HL-60 (cell line): Measurements from ENCODE around the gene TPCN2.

Experiments used
- DNase-seq, 2 experiments: peaks; one replicate each; pipeline ENCODE4 v3.0.0-alpha.2; 2010 to 2020; ENCODE audit warnings: low read depth in 1 of 2, low spot score in 1 of 2
- H3K27ac ChIP-seq: fragments of 250-450 bp; sonication (Bioruptor Pico); replicated peaks from 2 replicates; pipeline ENCODE4 v1.5.1; 2020; ENCODE audit warnings: mild to moderate bottlenecking, moderate library complexity
- H3K27me3 ChIP-seq: fragments of 250-450 bp; sonication (Bioruptor Pico); 2 replicates; pipeline ENCODE4 v1.5.1; 2021; ENCODE audit warnings: mild to moderate bottlenecking, moderate library complexity; ENCODE audit not compliant: insufficient read depth, poor library complexity, severe bottlenecking
- H3K4me3 ChIP-seq: replicated peaks from 2 replicates; pipeline ENCODE4 v1.5.1; 2011; ENCODE audit warnings: mild to moderate bottlenecking, control low read depth, low read length; ENCODE audit not compliant: insufficient read depth
- GABPA ChIP-seq: IDR thresholded peaks from 2 replicates; pipeline ENCODE4 v1.6.1; 2012; ENCODE audit warnings: low read depth
- POLR2AphosphoS5 ChIP-seq: IDR thresholded peaks from 2 replicates; pipeline ENCODE4 v1.6.1; 2012; ENCODE audit warnings: low read depth
- SPI1 ChIP-seq: IDR thresholded peaks from 2 replicates; pipeline ENCODE4 v1.6.1; 2012; ENCODE audit warnings: low read depth, mild to moderate bottlenecking, borderline replicate concordance
- TF ChIP-seq, protein P1 (sequence below): IDR thresholded peaks from 2 replicates; pipeline ENCODE4 v1.6.1; 2012; ENCODE audit warnings: low read depth; ENCODE audit not compliant: insufficient replicate concordance
- TF ChIP-seq, protein P2 (sequence below): IDR thresholded peaks from one replicate; pipeline ENCODE4 v1.5.1; 2011; ENCODE audit warnings: low read length, control low read depth, inconsistent platforms; ENCODE audit not compliant: insufficient read depth

Gene TPCN2

DNA sequence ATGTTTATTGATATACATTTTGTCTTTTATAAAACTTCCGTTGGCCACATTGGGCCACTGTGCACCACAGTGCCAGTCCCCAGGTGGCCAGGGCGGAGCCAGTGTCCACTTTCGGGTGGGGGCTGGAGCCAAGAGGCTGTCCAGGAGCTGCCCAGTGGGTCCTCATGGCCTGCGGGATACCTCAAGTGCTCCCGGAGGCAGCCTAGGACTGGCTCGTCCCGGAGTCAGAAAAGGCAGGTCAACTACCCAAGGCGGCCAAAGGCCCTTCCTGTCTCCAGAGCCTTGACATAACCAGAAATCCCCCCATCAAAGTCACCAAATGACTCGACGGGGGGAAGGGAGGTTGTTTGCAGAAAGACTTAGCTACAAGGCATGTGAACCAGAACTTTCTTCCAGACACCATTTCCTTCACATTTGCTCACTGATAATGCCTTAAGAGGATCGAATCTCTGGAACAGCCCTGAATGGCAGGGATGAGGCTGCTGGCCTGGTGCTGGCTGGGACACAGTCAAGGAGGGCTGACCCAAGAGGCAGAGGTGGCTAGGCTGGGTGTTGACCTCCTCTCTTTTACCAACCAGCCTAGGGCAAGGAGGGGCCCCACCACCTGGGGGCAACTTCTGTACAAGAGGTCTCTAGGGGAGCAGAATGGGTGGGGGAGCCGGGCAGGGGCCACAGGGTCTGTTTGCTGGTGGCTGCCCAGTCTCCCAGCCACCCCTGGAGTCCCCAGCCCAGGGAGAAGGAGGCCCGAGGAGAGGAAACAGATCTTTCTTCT is 44.1 kb upstream of the TPCN2 start:
- no peak for DNase-seq
- TF ChIP-seq GABPA: no peak
- TF ChIP-seq, protein P1, sequence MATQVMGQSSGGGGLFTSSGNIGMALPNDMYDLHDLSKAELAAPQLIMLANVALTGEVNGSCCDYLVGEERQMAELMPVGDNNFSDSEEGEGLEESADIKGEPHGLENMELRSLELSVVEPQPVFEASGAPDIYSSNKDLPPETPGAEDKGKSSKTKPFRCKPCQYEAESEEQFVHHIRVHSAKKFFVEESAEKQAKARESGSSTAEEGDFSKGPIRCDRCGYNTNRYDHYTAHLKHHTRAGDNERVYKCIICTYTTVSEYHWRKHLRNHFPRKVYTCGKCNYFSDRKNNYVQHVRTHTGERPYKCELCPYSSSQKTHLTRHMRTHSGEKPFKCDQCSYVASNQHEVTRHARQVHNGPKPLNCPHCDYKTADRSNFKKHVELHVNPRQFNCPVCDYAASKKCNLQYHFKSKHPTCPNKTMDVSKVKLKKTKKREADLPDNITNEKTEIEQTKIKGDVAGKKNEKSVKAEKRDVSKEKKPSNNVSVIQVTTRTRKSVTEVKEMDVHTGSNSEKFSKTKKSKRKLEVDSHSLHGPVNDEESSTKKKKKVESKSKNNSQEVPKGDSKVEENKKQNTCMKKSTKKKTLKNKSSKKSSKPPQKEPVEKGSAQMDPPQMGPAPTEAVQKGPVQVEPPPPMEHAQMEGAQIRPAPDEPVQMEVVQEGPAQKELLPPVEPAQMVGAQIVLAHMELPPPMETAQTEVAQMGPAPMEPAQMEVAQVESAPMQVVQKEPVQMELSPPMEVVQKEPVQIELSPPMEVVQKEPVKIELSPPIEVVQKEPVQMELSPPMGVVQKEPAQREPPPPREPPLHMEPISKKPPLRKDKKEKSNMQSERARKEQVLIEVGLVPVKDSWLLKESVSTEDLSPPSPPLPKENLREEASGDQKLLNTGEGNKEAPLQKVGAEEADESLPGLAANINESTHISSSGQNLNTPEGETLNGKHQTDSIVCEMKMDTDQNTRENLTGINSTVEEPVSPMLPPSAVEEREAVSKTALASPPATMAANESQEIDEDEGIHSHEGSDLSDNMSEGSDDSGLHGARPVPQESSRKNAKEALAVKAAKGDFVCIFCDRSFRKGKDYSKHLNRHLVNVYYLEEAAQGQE: no peak
- no peak for TF ChIP-seq POLR2AphosphoS5
- TF ChIP-seq, protein P2, sequence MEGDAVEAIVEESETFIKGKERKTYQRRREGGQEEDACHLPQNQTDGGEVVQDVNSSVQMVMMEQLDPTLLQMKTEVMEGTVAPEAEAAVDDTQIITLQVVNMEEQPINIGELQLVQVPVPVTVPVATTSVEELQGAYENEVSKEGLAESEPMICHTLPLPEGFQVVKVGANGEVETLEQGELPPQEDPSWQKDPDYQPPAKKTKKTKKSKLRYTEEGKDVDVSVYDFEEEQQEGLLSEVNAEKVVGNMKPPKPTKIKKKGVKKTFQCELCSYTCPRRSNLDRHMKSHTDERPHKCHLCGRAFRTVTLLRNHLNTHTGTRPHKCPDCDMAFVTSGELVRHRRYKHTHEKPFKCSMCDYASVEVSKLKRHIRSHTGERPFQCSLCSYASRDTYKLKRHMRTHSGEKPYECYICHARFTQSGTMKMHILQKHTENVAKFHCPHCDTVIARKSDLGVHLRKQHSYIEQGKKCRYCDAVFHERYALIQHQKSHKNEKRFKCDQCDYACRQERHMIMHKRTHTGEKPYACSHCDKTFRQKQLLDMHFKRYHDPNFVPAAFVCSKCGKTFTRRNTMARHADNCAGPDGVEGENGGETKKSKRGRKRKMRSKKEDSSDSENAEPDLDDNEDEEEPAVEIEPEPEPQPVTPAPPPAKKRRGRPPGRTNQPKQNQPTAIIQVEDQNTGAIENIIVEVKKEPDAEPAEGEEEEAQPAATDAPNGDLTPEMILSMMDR: no peak
- no peaks in the 10 kb centered on the region for H3K27me3 ChIP-seq
- H3K4me3 ChIP-seq: no peak overlapping the region
- H3K27ac ChIP-seq: no peak overlapping the region

DNA sequence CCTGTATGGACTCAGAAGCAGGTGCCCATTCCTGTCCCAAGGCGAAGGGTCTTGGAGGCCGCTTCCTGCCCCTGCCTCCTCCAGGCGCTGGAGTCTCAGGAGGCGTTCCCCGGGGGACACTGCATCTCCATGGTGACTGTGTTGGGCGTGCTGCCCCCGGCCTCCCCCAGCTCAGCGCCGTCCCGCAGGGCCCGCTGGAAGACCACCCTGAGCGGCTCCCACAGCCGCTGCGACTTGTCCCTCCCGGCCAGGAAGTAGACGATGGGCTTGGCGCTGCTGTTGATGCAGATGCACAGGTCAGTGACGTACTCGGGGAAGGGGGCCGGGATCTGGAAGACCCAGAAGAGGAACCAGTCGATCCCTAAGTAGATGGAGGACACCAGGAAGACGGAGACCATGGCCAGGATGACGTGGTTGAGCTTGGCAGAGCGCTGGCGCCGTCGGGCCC is 43.5 kb upstream of the TPCN2 start:
- no peak overlapping the region for H3K27ac ChIP-seq
- DNase-seq: no peak
- TF ChIP-seq POLR2AphosphoS5 (no peak), GABPA (no peak), SPI1 (no peak)
- TF ChIP-seq, protein P2: no peak
- TF ChIP-seq, protein P1: no peak
- H3K27me3 ChIP-seq: no peaks in the 10 kb centered on the region
- no peak overlapping the region for H3K4me3 ChIP-seq

DNA sequence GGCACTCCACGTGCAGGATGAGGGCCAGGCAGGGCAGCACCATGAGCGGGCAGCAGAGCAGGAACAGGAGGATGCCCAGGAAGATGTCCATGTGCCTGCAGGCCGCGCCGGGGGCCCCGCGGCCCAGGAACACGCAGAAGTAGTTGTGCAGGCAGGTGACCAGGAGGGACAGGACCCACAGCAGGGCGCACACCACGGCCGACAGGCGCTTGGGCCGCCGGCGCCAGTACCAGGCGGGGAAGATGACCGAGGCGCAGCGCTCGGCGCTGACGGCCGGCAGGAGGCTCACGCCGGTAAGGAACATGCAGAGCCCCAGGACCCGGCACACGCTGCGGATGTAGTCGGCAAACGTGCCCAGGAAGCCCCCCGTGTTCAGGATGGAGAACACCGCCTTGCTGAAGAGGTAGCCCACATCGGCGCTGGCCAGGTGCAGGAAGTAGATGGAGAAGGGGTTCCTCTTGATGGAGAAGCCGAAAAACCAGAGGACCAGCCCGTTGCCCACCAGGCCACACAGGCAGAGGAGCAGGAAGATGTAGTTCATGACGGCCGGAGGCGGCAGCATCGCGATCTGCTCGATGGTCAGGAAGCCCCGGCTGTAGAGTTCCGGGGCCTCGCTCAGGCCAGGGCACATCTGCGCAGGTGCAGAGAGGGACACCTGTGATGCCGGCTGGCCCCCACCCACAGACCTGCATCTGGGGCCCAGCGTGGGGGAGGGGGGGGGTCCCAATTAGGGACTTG is 42.9 kb upstream of the TPCN2 start:
- H3K4me3 ChIP-seq: no peak overlapping the region
- TF ChIP-seq POLR2AphosphoS5 (no peak), GABPA (no peak), SPI1 (no peak)
- TF ChIP-seq, protein P1: no peak
- TF ChIP-seq, protein P2: no peak
- no peak overlapping the region for H3K27ac ChIP-seq
- H3K27me3 ChIP-seq: no peaks in the 10 kb centered on the region
- DNase-seq: no peak
